LNCaP clone FGC (cell line): Measurements from ENCODE around the gene IQSEC3.

Experiments
- DNase-seq: peaks from one replicate; pipeline ENCODE4 v3.0.0-alpha.2; 2011; ENCODE audit warnings: low read depth
- H3K4me3 ChIP-seq: 2 replicates; pipeline ENCODE4 v1.5.1; 2011; ENCODE audit warnings: mild to moderate bottlenecking, low read depth, low read length, control low read depth
- CTCF ChIP-seq: IDR thresholded peaks from 2 replicates; pipeline ENCODE4 v1.5.1; 2012; ENCODE audit warnings: mild to moderate bottlenecking; ENCODE audit not compliant: control insufficient read depth, insufficient read depth; ENCODE audit errors: extremely low read depth

The IQSEC3 gene

GRCh38 chr12:117311-117710, 50.7 kb downstream of the IQSEC3 start:
- H3K4me3 ChIP-seq = no peak overlapping the region
- no peak for TF ChIP-seq CTCF

GRCh38 chr12:117816-118345, 51.3 kb downstream of the IQSEC3 start:
- no peak for DNase-seq
- H3K4me3 ChIP-seq = no peak overlapping the region
- no peak for TF ChIP-seq CTCF

More at GRCh38 chr12:117311-117710, 50.7 kb downstream of the IQSEC3 start:
- no peak for DNase-seq

GRCh38 chr12:118591-118990, 52.0 kb downstream of the IQSEC3 start:
- no peak overlapping the region for H3K4me3 ChIP-seq
- no peak for DNase-seq

GRCh38 chr12:120951-121350, 54.4 kb downstream of the IQSEC3 start:
- DNase-seq = no peak
- no peak overlapping the region for H3K4me3 ChIP-seq
- TF ChIP-seq CTCF = no peak

More at GRCh38 chr12:118591-118990, 52.0 kb downstream of the IQSEC3 start:
- TF ChIP-seq CTCF = no peak

- DNase-seq = no peak
Measured at GRCh38 chr12:121647-122046, 55.1 kb downstream of the IQSEC3 start.

GRCh38 chr12:125075-125474, 58.5 kb downstream of the IQSEC3 start:
- no peak for TF ChIP-seq CTCF
- DNase-seq = no peak
- no peak overlapping the region for H3K4me3 ChIP-seq

More at GRCh38 chr12:121647-122046, 55.1 kb downstream of the IQSEC3 start:
- TF ChIP-seq CTCF = no peak
- H3K4me3 ChIP-seq = no peak overlapping the region

GRCh38 chr12:125566-125965, 59.0 kb downstream of the IQSEC3 start:
- no peak overlapping the region for H3K4me3 ChIP-seq
- TF ChIP-seq CTCF = no peak
- DNase-seq = no peak
